Right lobe of liver (tissue), 4 donors: ENCODE results near the gene ARSD.

ENCODE experiments used
- CTCF ChIP-seq, 4 donors: fragments of 200-600 bp in 3 of 4; fragments of 450-650 bp in 1 of 4; IDR thresholded peaks; one replicate each; pipeline versions ENCODE4 v1.5.1 to v1.8.0; 2016 to 2022; ENCODE audit warnings: antibody characterized with exemption in 4 of 4, mild to moderate bottlenecking in 2 of 4
- POLR2A ChIP-seq: fragments of 450-650 bp; IDR thresholded peaks from one replicate; pipeline ENCODE4 v1.6.1; 2017; ENCODE audit warnings: antibody characterized with exemption, mild to moderate bottlenecking
- donor health status: DM: no; HTN: no; CAD: no.
- donor health status: DM: no; HTN: no; CAD: no.
- donor health status: DM: no; HTN: yes; CAD: no.

DNA sequence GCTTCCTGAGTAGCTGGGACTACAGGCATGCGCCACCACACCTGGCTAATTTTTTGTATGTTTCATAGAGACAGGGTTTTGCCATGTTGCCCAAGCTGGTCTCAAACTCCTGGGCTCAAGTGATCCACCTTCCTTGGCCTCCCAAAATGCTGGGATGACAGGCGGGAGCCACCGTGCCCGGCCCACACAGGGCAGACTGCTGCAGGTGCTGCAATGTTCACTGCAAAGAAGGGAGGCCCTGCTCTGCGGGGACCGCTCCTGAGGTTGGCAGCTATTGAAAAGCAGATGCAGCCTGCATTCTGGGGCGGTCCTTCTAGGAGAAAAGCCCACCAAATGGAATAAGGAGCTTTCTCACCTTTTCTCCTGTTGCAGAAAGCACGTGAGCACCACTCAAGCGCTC lies 5.0 kb downstream of the ARSD start:
- TF ChIP-seq POLR2A (no peak), CTCF (IDR thresholded peaks at IDR 0.05) (no peak)
